GM12878 (cell line): ENCODE measurements around the gene FETUB. TPM values are rescaled to one million over a fixed set of nuclear protein-coding genes. Genes with fewer than 3 reads are reported as not detected.

Experiments
- ATAC-seq: fragments of 200-7000 bp; cut with Tn5 transposase; 3 replicates; pipeline ENCODE4 v1.9.1; 2020; ENCODE audit warnings: mild to moderate bottlenecking, moderate library complexity
- BruUV-seq: library from RNA; stranded (reverse); fragments of 400-500 nt; replicated peaks from 2 replicates; lab custom pipeline; 2021; lab: Mats Ljungman, UMichigan
- CTCF ChIA-PET: fragments of 300-600 bp; sonication (Branson Sonifier 250); formaldehyde crosslinking; extraction: SDS; loops from one replicate; lab custom pipeline; 2021; ENCODE audit warnings: inconsistent platforms; lab: Yijun Ruan, JAX
- POLR2A ChIA-PET: fragments of 350-600 bp; formaldehyde crosslinking; extraction: SDS; loops from one replicate; lab custom pipeline; 2021; ENCODE audit warnings: inconsistent platforms; lab: Charles Lee
- RAD21 ChIA-PET: fragments of 300-600 bp; sonication (Branson Sonifier 250); formaldehyde crosslinking; loops from one replicate; lab custom pipeline; 2023; ENCODE audit warnings: antibody characterized with exemption; ENCODE audit not compliant: unreplicated experiment; lab: Charles Lee
- SMC1A ChIA-PET: fragments of 300-600 bp; sonication (Branson Sonifier 250); formaldehyde crosslinking; loops from one replicate; lab custom pipeline; 2023; ENCODE audit not compliant: unreplicated experiment, uncharacterized antibody; lab: Charles Lee
- DNase-seq: peaks from one replicate; pipeline ENCODE4 v3.0.0-alpha.2; 2011; ENCODE audit warnings: low read depth, low spot score
- FAIRE-seq: peaks from 3 replicates; lab custom pipeline; 2011; peaks lifted over from hg19 to GRCh38; lab: Jason Lieb, UNC
- H2AFZ ChIP-seq: 2 replicates; pipeline ENCODE4 v1.6.0; 2011; ENCODE audit warnings: low read depth, low read length, control low read depth; ENCODE audit not compliant: control insufficient read depth
- H3K27ac ChIP-seq: 2 replicates; pipeline ENCODE4 v1.5.1; 2011; ENCODE audit warnings: control low read depth; ENCODE audit not compliant: control insufficient read depth, insufficient read depth
- H3K27me3 ChIP-seq, 2 experiments: replicated peaks in 1 of 2; 2 replicates each; pipeline versions ENCODE4 v1.6.0 to v1.6.1; 2011; ENCODE audit warnings: low read length in 1 of 2; ENCODE audit not compliant: control insufficient read depth in 2 of 2, insufficient read depth in 2 of 2
- H3K36me3 ChIP-seq, 2 experiments: 2 replicates each; pipeline ENCODE4 v1.5.1; 2011; ENCODE audit warnings: low read length in 1 of 2; ENCODE audit not compliant: control insufficient read depth in 2 of 2, insufficient read depth in 2 of 2
- H3K4me1 ChIP-seq: 2 replicates; pipeline ENCODE4 v1.6.1; 2011; ENCODE audit warnings: mild to moderate bottlenecking, low read length, moderate library complexity, mixed read lengths; ENCODE audit not compliant: control insufficient read depth, insufficient read depth
- H3K4me2 ChIP-seq: 2 replicates; pipeline ENCODE4 v1.6.0; 2011; ENCODE audit warnings: control low read depth; ENCODE audit not compliant: control insufficient read depth, insufficient read depth
- H3K4me3 ChIP-seq: fragments of 200-600 bp; sonication (generic); 2 replicates; pipeline ENCODE4 v1.5.1; 2016
- H3K79me2 ChIP-seq: 2 replicates; pipeline ENCODE4 v1.6.0; 2011; ENCODE audit warnings: low read length; ENCODE audit not compliant: control insufficient read depth, insufficient read depth
- H3K9ac ChIP-seq: 2 replicates; pipeline ENCODE4 v1.8.0; 2011; ENCODE audit warnings: low read length, control low read depth, mixed read lengths; ENCODE audit not compliant: control insufficient read depth, insufficient read depth
- H3K9me3 ChIP-seq: replicated peaks from 3 replicates; pipeline ENCODE4 v1.5.1; 2011; ENCODE audit warnings: mild to moderate bottlenecking, low read length; ENCODE audit not compliant: control insufficient read depth, insufficient read depth
- H4K20me1 ChIP-seq: 2 replicates; pipeline ENCODE4 v1.6.0; 2011; ENCODE audit not compliant: control insufficient read depth, insufficient read depth
- CHD4 ChIP-seq: fragments of 200-600 bp; sonication (generic); IDR thresholded peaks from 2 replicates; pipeline ENCODE4 v1.6.1; 2016; ENCODE audit warnings: mild to moderate bottlenecking
- ETV6 ChIP-seq, 2 experiments: fragments of 450-650 bp in 1 of 2; IDR thresholded peaks in 1 of 2; conservative IDR thresholded peaks in 1 of 2; 2 replicates each; pipeline ENCODE4 v1.6.1; 2014; ENCODE audit warnings: antibody characterized with exemption in 1 of 2, borderline replicate concordance in 1 of 2, low read depth in 1 of 2, mild to moderate bottlenecking in 1 of 2, moderate library complexity in 1 of 2
- GATAD2B ChIP-seq: fragments of 450-650 bp; conservative IDR thresholded peaks from 2 replicates; pipeline ENCODE4 v1.6.1; 2017; ENCODE audit warnings: low read depth, mild to moderate bottlenecking, moderate library complexity
- HSF1 ChIP-seq: fragments of 150-350 bp; IDR thresholded peaks from 2 replicates; pipeline ENCODE4 v1.6.1; 2014; ENCODE audit warnings: mild to moderate bottlenecking, low read depth, low read length
- MTA2 ChIP-seq: fragments of 450-650 bp; IDR thresholded peaks from 2 replicates; pipeline ENCODE4 v1.6.1; 2016; ENCODE audit warnings: low read depth, mild to moderate bottlenecking, moderate library complexity
- NFIC ChIP-seq: IDR thresholded peaks from 2 replicates; pipeline ENCODE4 v1.6.1; 2012; ENCODE audit warnings: low read depth, mild to moderate bottlenecking, inconsistent platforms, low read length, moderate library complexity
- NFYA ChIP-seq: IDR thresholded peaks from 2 replicates; pipeline ENCODE4 v1.6.1; 2011; ENCODE audit warnings: low read depth, mild to moderate bottlenecking, low read length, improper control_type of control experiment, borderline replicate concordance
- NFYB ChIP-seq: IDR thresholded peaks from 2 replicates; pipeline ENCODE4 v1.6.1; 2011; ENCODE audit warnings: low read depth, mild to moderate bottlenecking, low read length, improper control_type of control experiment, moderate library complexity; ENCODE audit not compliant: insufficient read depth
- POLR2A ChIP-seq: IDR thresholded peaks from 2 replicates; pipeline ENCODE4 v1.6.1; 2011; ENCODE audit warnings: low read depth, mild to moderate bottlenecking, low read length
- POU2F2 ChIP-seq: IDR thresholded peaks from 3 replicates; pipeline ENCODE4 v1.6.1; 2011; ENCODE audit warnings: low read depth, mild to moderate bottlenecking, low read length, borderline replicate concordance
- SMAD5 ChIP-seq: IDR thresholded peaks from 2 replicates; pipeline ENCODE4 v1.6.1; 2016; ENCODE audit warnings: antibody characterized with exemption, low read depth
- SMC3 ChIP-seq: IDR thresholded peaks from 2 replicates; pipeline ENCODE4 v1.6.1; 2011; ENCODE audit warnings: low read length, improper control_type of control experiment, borderline replicate concordance
- STAT1 ChIP-seq: fragments of 450-650 bp; conservative IDR thresholded peaks from 2 replicates; pipeline ENCODE4 v1.6.1; 2014; ENCODE audit warnings: antibody characterized with exemption, mild to moderate bottlenecking
- USF2 ChIP-seq: IDR thresholded peaks from 2 replicates; pipeline ENCODE4 v1.6.1; 2011; ENCODE audit warnings: low read depth, low read length, improper control_type of control experiment, borderline replicate concordance
- WRNIP1 ChIP-seq: IDR thresholded peaks from 2 replicates; pipeline ENCODE4 v1.6.1; 2011; ENCODE audit warnings: low read depth, low read length, improper control_type of control experiment, borderline replicate concordance
- YBX1 ChIP-seq: fragments of 450-650 bp; IDR thresholded peaks from 2 replicates; pipeline ENCODE4 v1.6.1; 2016; ENCODE audit warnings: antibody characterized with exemption
- WGBS: methylation state at CpG from one replicate; pipeline ENCODE4 v1.1.6; 2016; ENCODE audit warnings: low lambda C conversion rate; ENCODE audit not compliant: insufficient replicate concordance, insufficient coverage; ENCODE audit errors: missing lambda C conversion rate; 5-methylcytosine and 5-hydroxymethylcytosine counted together
- in situ Hi-C: fragments of 300-500 bp; cut with MboI; formaldehyde crosslinking; loops from 9 replicates; pipeline ENCODE4 v1.14.3; 2018; ENCODE audit warnings: mixed read lengths
- intact Hi-C: fragments of 100-400 bp; cut with micrococcal nuclease; formaldehyde crosslinking; loops from one replicate; pipeline ENCODE4 v1.14.2; 2022; ENCODE audit not compliant: unreplicated experiment
- polyA plus RNA-seq, 11 experiments: library from polyadenylated mRNA; depleted of rRNA in 4 of 11; unstranded in 6 of 11; stranded (reverse) in 5 of 11; fragments of >200 nt; fragmentation: Nextera tagmentation in 4 of 11; fragmentation: Illumina TruSeq in 1 of 11; extraction: Ambion mirVana in 4 of 11; extraction: Trizol in 1 of 11; gene quantifications; 1 replicate in 1 of 11; 2 replicates in 10 of 11; pipeline versions ENCODE4 v1.2.1 to v1.2.3, GENCODE V29; 2011 to 2016; ENCODE audit warnings: inconsistent platforms in 2 of 11, missing spikeins in 2 of 11, low read depth in 1 of 11
- total RNA-seq, 4 experiments: library from RNA; depleted of rRNA in 3 of 4; stranded (reverse); fragments of >200 nt in 3 of 4; fragmentation: Illumina TruSeq in 1 of 4; extraction: Trizol in 1 of 4; gene quantifications; 2 replicates each; pipeline versions ENCODE4 v1.2.1 to v1.2.3, GENCODE V29; 2013 to 2021

The FETUB gene
- total and polyA plus RNA-seq, 10 of the 15 experiments (the other 5 are each of a cell fraction or from before 2014, with no cell fraction given): not detected

DNA sequence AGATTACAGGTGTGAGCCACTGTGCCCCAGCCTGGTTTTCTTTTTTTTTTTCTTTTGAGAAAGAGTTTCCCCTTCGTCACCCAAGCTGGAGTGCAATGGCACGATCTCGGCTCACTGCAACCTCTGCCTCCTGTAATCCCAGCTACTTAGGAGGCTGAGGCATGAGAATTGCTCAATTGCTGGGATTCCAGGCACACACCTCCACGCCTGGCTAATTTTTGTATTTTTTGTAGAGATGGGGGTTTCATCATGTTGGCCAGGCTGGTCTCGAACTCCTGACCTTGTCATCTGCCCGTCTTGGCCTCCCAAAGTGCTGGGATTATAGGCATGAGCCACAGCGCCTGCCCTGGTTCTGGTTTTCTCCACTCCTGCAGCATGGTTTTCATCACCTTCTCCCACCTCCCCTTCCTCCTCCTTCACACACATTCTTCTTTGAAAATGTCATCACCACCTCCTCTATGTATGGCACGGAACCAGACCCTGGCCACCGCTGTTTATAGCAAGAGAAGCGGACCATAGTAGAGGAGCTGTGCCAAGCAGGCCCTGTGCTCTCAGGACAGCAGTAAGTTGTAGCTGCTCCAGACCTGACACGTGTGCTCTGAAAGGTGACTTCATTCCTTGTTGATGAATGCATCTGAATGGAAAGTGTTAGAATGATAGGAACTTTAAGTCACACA lies 42.0 kb upstream of the FETUB start:
- TF ChIP-seq STAT1 (no peak), NFYA (no peak), CHD4 (no peak)
- TF ChIP-seq, all 136 proteins: peak for 0
- ChIA-PET CTCF (no interaction called here), SMC1A (interaction anchor here (1.1 kb wide), 1 partner anchor 53 kb away, joined by 3 read pairs; no protein-coding TSS in a partner anchor), RAD21 (no interaction called here), POLR2A (interaction anchor here (0.7 kb wide), 1 partner anchor 18 kb away, joined by 3 read pairs; no protein-coding TSS in a partner anchor)
- FAIRE-seq: peak; percentile 13
- Histone ChIP-seq H2AFZ (no peak overlapping the region), H3K27me3 (no peaks in the 10 kb centered on the region), H3K9me3 (no peaks in the 10 kb centered on the region), H3K79me2 (no peaks in the 10 kb centered on the region), H3K36me3 (no peaks in the 10 kb centered on the region), H3K4me3 (no peak overlapping the region), H3K9ac (no peak overlapping the region), H3K4me2 (no peak overlapping the region), H3K4me1 (no peaks in the 10 kb centered on the region), H3K27ac (no peak overlapping the region), H4K20me1 (no peaks in the 10 kb centered on the region)
- ATAC-seq: no peak
- BruUV-seq: no TSS peak
- DNase-seq: no peak
- in situ Hi-C loops: no loop called here
- 61% methylated on average over 11 of the region's 11 CpGs for WGBS
- intact Hi-C loops: no loop called here

GRCh38 chr3:186598794-186599141 lies 41.4 kb upstream of the FETUB start:
- ChIA-PET POLR2A (no interaction called here), RAD21 (no interaction called here), SMC1A (interaction anchor here (1.1 kb wide), 1 partner anchor 54 kb away, joined by 3 read pairs; no protein-coding TSS in a partner anchor), CTCF (no interaction called here)
- H3K27ac ChIP-seq: no peak overlapping the region
- ATAC-seq: no peak; the same call in 1 of the 3 replicates
- no peak overlapping the region for H3K4me2 ChIP-seq
- no peak overlapping the region for H3K9ac ChIP-seq
- no peak overlapping the region for H3K4me3 ChIP-seq
- FAIRE-seq: no peak
- no peaks in the 10 kb centered on the region for H3K4me1 ChIP-seq
- no peaks in the 10 kb centered on the region for H4K20me1 ChIP-seq
- no peak overlapping the region for H2AFZ ChIP-seq
- intact Hi-C loops: no loop called here
- H3K9me3 ChIP-seq: no peaks in the 10 kb centered on the region
- no peaks in the 10 kb centered on the region for H3K36me3 ChIP-seq
- no peaks in the 10 kb centered on the region for H3K79me2 ChIP-seq
- in situ Hi-C loops: no loop called here
- no peaks in the 10 kb centered on the region for H3K27me3 ChIP-seq
- DNase-seq: no peak
- BruUV-seq: no TSS peak
- 44% methylated on average over 4 of the region's 4 CpGs for WGBS
- TF ChIP-seq POU2F2 (no peak), YBX1 (no peak), NFYB (no peak), SMC3 (no peak), ETV6 (conservative IDR thresholded peaks at IDR 0.05 in 1 of 2, IDR thresholded peaks at IDR 0.05 in 1 of 2; ENCODE audit: borderline replicate concordance in 1 of 2, low read depth in 1 of 2) (no peak), WRNIP1 (no peak), GATAD2B (no peak), POLR2A (no peak), MTA2 (no peak), USF2 (no peak), HSF1 (no peak), NFIC (no peak), SMAD5 (no peak)
